NCI-H748 (cell line): ENCODE measurements around the gene ERC2.

Experiments used
- DNase-seq: peaks from one replicate; lab custom pipeline; 2025; ENCODE audit not compliant: unreplicated experiment; lab: John Stamatoyannopoulos, UW

Gene ERC2

DNA sequence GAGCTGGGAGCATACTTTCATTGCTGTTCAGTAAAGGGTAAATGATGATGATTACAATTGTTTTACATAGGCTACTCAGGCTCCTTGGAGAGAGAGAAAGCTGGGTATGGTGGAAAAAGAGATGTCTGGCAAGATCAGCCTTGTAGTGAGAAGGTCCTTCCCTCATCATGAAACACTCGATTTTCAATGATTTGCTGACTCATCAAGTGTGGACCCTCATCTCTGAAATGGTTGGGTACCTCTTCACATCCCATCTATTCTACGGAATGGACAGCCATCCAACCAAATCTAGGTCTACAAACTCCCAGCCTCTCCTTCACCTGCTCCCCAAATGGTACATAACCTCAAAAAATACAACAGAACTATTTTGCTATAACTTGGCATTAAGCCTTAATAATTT lies 610.6 kb downstream of the ERC2 start:
- no peak for DNase-seq

DNA sequence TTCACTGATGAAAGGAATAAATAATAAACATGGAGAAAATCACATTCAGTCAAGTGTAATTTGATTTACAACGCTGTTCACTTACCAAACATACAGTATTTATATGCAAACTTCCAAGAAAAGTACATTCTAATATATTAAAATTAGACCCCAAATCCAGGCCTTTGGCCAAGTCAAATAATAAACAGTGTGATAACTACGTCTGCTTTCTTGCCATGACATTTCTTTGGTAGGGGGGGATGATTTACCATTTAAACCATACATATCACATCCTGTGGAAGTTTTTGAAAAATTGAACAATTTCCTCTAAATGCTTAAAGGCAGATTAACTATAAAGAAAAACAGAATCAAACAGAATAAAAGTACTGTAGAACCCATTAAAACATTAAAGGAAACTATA lies 613.0 kb downstream of the ERC2 start:
- DNase-seq = no peak

DNA sequence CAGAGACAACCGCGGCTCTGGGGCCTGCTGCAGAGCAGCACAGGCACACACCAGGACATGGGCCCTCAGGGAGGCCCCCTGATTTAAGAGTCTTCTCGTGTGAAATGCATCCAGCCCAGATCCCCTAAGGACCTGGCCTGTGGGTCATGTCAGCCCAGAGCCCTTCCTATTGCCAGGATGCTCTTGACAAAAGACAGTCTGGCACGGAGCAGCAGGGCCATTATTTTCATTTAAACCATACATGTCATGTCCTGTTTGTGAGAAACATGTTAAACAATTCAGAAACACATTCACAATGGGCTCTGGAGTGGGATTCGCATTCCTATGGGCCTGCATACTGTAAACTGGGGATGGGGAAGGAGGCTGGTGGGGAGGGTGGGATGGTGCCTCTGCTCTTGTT lies 613.8 kb downstream of the ERC2 start:
- no peak for DNase-seq

DNA sequence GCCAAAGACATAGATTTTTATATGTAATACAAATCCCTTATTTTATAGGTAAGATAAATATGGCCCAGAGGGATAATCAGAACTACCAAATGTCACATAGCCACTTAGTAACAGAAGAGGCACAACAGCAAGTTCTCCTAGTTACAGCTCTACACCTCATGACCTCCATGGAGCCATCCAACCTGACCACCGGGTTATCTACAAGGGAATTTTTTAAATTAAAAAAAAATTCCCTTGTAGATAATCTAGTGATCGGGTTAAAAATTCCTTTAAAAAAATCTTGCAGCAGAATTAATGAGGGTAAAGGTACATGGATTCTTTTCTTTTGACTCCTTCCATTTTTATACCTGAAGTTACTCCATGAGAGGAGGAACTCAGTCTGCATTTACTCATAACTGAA lies 615.9 kb downstream of the ERC2 start:
- DNase-seq = no peak

DNA sequence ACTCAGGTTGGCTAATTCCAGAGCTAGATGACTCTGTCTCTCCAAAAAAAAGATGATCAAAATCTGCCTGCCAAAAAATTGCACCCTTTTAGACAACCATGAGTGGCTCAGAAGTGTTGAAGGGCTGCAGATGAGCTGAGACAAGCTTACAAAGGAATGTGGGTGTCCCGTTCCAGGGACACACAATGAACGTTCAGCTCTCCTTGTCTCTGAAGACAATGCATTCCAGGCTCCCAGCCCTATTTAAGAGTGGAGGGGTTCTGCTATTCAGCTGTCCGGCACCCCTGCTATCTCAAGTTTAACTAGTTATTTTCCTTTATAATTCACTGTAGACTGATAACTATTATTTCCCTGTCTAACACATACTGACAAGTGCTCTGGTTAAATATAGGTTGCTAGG lies 626.1 kb downstream of the ERC2 start:
- DNase-seq = no peak

DNA sequence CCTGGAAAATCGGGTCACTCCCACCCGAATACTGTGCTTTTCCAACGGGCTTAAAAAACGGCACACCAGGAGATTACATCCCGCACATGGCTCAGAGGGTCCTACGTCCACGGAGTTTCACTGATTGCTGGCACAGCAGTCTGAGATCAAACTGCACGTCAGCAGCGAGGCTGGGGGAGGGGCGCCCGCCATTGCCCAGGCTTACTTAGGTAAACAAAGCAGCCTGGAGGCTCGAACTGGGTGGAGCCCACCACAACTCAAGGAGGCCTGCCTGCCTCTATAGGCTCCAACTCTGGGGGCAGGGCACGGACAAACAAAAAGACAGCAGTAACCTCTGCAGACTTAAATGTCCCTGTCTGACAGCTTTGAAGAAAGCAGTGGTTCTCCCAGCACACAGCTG lies 636.4 kb downstream of the ERC2 start:
- peak; percentile 1 for DNase-seq

DNA sequence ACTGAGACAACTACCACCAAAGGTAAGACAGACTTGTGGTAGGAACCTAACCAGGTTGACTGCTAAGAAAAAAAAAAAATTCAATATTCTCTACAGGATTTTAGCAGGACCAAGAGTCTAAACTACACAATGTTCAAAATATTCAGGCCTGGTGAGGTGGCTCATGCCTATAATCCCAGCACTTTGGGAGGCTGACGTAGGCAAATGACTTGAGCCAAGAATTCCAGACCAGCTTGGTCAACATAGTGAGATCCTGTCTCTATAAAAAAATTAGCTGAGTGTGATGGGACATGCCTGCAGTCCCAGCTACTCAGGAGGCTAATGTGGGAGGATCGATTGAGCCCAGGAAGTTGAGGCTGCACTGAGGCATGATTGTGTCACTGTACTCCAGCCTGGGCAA lies 639.6 kb downstream of the ERC2 start:
- no peak for DNase-seq

DNA sequence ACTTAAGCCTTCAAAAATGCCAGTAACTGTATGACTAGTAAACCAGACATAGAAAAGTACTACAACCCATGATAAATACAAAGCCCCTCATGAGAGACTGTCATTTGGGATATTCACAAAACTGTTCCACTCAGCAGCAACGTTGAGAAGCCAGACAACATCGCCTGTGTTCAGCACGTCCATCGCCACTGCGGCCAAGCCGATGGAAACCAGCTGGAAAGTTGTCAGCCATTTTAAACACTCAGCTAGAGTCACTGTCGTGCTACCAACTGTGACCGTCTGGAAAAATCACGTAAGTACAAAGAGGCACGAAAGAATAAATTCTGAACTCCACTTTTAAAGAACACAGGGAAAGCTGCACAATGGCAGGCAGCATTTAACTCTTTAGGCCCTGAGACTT lies 640.5 kb downstream of the ERC2 start:
- DNase-seq = no peak

DNA sequence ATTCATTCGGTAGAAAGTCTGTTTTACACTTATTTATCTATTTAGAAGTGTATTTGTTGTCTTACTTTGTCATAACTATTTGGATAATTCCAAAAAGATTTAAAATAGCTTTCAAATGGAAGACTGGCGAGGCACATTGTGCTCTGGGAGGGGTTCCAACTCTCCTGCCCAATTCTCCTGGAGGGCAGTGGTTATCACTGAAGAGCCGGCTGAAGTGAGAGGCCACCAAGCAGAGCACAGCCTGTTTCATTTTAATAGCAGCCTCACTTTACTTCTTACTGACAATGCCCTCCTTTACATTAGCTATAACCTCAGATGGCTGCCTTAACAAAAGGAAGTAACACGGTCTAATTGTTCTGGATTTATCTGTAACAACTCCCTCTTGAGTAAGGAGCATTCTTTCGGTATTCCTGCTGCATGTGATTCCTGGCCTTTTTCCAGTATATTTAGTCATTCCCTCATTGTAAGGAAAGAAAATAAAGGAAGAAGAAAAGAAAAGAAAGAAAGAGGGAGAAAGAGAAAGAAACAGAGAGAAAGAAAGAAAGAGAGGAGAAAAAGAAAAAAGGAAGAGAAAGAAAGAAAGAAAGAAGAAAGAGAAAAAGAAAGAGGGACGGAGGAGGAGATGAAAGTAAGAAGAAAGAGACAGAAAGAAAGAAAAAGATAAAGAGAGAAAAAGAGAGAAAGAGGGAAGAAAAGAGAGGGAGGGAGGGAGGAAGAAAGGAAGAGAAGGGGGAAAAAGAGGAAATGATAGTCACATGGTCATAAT lies 641.4 kb downstream of the ERC2 start:
- DNase-seq = no peak

DNA sequence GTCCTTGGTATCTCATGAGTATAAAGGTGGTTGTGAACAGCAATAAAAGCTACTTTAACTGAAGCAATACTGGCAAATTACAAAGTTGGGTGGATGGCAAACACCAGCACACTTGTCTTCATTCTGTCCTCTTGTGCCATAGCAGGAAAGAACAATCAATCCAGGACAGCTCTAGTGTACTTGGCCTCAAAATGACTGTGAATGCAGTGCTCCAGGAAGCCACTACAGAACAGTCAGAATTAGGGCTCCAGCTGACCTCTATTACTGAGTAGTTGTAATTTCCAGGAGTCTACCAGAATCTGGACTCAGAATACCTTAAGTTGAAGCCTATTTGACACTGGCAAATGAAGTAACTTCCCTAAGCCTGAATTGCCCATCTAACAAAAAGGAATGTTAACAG lies 642.2 kb downstream of the ERC2 start:
- DNase-seq = no peak

DNA sequence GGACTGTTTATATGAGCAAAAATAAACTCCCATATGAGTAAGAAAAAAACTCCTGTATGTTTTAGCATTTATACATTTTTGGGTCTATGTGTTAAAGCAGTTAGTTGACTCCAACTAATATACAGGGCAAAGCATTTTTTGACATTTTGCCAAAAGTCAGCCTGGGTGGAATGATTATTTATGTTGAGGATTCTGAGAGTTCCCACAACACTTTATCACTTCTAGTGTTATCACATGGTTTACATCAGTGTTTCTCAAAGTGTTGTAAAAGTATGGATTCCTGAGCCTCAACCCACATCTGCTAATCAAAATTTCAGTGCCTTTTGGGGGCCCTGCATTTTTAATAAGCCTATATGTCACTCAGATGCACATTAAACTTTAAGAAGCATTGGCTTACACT lies 643.9 kb downstream of the ERC2 start:
- DNase-seq = no peak

DNA sequence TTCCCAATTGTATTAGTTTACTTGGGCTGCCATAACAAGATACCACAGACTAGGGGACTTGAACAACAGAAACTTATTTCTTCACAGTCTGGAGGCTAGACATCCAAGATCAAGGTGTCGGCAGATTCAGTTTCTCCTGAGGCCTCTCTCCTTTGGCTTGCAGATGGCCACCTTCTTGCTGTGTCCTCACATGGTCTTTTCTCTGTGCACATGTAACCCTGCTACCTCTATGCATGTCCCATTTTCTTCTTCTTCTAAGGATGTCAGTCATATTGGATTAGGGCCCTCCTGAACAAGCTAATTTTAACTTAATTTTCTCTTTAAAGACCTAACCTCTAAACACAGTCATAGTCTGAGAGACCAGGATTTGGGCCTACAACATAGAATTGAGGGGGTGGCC lies 644.4 kb downstream of the ERC2 start:
- no peak for DNase-seq

DNA sequence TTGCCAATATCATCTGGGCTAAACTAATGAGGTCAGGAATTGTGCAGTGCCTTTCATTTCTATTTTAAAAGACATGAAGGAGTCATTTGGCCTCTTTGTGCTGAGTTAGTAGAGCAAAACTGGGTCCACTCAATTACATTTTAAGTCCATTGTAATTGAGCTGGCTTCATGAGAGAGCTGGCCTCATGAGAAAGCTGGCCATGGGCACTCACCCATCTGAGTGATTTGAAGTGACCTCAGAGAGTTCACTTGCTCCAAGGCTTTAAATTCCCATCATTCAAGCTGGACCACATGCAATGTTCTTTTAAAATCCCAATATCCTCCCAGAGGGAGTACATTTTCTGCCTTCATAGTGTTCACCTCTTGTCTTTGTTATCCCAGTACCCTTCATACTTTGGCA lies 645.3 kb downstream of the ERC2 start:
- DNase-seq = no peak

DNA sequence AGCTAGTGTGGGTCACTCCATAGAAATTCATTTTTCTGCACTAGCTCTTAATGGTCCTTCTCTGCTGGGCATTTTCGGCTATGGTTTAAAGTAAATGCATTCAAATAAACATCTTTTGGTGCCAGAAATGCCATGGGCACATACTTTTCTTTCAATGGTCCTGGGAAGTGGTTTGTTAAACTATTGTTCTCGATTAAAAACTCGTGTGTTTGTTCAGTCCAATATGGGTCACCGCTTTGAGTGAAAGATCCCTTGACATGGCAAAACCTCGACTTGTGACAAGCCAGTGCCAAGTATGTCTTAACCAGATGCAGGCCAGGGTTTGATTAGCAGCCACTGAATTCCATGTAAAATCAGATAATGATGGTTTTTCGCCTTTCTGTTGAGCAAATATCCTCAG lies 649.3 kb downstream of the ERC2 start:
- DNase-seq = no peak

DNA sequence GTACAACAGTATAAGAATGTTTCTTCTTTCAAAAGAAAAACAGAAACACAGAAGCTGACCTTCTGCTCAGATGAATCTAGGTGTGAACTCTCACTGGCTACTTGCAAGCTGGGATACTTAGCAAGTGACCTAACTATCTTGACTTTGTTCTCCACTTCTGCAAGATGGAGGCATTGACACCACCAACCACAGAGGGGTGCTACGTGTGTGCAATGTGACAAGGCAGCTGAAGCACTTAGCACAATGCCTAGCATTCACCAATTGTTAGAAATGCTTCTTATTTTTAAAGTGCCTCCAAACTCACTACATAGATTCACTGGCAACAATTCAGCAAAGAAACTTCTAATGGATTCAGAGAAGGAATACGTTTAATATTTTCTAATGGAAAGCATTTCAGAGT lies 649.8 kb downstream of the ERC2 start:
- peak; percentile 29 for DNase-seq

DNA sequence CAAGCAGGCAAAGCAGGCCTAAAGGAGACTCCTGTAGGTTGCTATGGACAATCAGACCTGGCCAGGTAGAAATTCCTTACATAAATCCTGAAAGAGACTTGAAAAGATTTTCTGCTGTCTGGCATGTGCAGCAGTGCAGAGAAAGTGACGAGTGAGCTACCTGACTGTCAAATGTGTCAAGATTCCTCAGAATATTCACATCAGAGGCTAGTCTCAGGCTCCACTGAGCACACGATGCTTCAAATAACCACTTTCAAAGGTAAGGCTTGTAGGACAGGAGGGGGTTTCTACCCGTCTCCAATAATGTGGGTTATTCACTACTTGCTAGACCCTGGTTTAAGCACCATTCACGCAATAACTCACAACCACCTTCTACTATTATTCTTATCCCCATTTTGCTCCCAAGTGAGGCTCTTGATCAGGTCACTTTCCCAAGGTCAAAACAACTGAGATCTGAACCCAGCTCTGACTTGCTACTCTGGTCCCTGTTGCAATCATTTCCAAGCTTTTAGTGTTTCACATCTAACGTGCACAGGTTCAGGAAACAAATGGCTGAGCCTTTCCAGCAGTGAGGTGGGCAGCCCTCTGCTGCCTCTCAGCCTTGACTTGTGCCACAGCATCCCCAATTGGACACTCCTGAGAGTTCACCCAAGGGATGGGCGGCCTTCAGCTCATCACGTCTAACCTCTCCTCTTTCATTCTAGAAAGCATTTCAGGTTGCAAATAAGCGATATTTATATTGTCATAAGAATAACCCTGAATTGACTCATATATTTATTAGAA lies 651.3 kb downstream of the ERC2 start:
- DNase-seq = peak; percentile 9

DNA sequence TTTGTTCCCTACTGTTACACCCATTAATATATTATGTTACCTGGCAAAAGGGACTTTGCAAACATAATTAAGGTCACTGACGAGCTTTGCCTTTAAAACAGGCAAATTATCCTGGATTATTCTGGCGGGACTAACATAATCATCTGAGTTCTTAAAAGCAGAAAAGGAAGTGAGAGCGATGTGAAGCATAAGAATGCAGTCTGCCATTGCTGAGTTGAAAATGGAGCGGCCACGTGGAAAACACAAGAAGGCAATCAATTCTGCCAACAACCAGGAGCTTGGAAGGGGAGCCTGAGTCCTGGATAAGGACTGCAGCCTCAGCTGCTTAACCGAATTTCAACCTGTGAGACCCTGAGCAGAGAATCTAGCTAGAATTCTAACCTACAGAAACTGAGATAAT lies 653.0 kb downstream of the ERC2 start:
- DNase-seq = no peak

DNA sequence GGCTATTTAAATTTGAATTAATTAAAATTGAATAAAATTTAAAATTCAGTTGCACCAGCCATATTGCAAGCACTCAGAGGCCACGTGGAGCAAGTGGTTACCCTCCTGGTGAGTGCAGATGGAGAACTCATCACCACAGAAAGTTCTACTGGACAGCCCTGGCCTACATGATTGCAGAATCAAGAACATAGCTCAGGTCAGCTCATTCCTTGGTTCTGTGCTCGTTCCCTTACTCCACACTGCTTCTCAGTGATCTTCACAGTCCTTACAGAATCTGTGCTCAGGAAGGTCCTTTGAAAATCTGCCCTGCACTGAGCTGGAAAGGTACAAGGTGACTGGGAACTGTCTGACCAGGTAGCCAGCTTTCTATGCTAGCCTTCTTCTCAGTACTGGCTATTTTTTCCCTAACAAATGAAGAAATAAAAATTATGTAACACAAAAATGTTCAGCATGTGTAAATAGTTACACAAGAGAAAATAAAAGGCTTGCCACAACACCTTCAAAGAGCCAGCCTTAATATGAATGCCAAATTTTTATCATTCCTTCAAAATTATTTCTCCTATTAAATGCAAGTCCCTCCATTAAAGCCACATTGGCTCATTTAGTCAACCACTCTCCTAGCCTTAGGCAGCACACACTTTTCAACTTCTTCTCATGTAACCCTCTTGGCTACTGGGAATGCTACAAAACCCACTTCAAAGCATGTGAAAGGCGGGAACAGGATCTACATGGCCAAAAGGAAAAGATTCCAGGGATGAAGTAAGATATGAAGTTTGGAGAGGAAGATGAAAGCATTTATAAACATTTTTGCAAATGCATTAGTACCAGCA lies 654.8 kb downstream of the ERC2 start:
- DNase-seq = no peak

DNA sequence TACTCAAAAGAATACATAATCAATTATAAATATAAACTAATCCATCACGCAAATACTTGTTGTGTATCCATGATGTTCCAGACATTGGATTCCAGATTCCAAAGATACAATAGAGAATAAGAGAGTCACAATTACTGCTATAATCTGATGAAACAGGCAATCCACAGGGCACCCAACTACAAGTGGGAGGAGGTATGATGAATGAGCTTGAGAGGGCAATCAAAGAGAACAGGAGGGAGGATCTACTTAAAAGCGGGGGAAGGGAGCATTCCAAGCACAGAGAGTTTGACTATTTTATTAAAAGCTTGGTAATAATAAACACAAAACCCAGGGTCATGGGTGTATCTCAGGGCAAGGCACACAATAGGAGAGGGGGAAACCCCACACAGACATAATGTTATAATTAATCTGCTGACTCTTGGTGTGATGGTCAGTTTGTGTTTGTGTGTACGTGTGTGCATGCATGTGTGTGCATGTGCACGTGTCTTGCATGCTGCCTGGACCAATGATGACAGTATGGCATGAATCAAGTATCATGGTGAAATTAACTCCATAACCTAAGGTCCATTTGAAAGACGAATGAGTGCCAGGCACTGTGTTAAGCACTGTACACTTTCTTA lies 655.8 kb downstream of the ERC2 start:
- no peak for DNase-seq

DNA sequence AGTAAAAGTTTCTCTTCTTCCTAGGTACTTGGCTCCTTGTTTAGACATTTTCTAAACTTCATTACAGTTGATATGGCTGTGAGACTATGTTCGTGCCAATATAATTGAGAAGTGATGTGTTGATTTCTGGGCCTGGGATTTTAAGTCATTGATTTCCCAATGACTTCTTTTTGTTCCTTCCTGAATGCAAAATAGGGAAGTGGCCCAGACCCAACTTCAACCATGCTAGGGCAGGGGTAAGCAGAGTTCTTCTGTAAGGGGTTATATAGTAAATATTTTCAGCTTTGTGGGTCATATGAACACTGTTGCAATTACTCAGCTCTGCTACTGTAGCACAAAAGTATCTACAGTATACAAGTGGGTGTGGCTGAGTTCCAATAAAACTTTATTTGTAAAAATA lies 661.1 kb downstream of the ERC2 start:
- no peak for DNase-seq

DNA sequence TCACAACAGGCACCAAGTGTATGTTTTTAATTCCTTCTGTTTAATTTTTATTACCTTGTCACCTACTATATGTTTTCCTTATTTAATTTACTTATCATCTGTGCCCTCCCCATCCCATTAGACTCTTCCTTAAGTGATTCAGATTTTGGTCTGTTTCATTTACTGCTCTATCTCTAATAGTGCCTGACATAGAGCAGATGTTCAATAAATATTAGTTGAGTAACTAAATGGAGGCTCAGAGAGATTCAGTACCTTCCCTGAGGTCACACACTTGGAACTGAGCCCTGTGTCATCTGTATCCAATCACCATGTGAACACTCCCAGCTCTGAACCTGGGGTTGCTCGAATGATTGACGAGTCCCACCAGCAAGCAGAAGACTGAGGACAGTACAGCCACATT lies 663.1 kb downstream of the ERC2 start:
- no peak for DNase-seq
